SIG-M5 treated with dmso at 0.1 percent for 504 hours (cell line): ENCODE results near the gene JHY.

ENCODE experiments used
- DNase-seq: peaks from one replicate; lab custom pipeline; 2025; ENCODE audit not compliant: unreplicated experiment; lab: John Stamatoyannopoulos, UW

Gene JHY

GRCh38 chr11:122938557-122938956 is 56.0 kb downstream of the JHY start:
- no peak for DNase-seq

GRCh38 chr11:122951211-122951610 is 68.7 kb downstream of the JHY start:
- DNase-seq = no peak

- no peak for DNase-seq
These were observed 71.9 kb downstream of the JHY start for GRCh38 chr11:122954455-122954854.

- DNase-seq = no peak
These were observed 81.4 kb downstream of the JHY start for GRCh38 chr11:122963961-122964360.

GRCh38 chr11:122976061-122976733 is 93.6 kb downstream of the JHY start:
- DNase-seq = no peak

- DNase-seq = no peak
These were observed 94.3 kb downstream of the JHY start for GRCh38 chr11:122976734-122977469.

GRCh38 chr11:122977470-122978298 is 95.1 kb downstream of the JHY start:
- DNase-seq = no peak

GRCh38 chr11:122978299-122978620 is 95.7 kb downstream of the JHY start:
- no peak for DNase-seq

- no peak for DNase-seq
These were observed 96.7 kb downstream of the JHY start for GRCh38 chr11:122979103-122979814.

GRCh38 chr11:122979815-122980595 is 97.4 kb downstream of the JHY start:
- DNase-seq = no peak

- DNase-seq = peak; percentile 34
These were observed 99.1 kb downstream of the JHY start, which contains the start of gene BSX for GRCh38 chr11:122981388-122982264. TSS of gene BSX (minus strand) at chr11:122981834. CDS start at chr11:122981671, 163 bp downstream.

GRCh38 chr11:122983438-122984185 is 101.1 kb downstream of the JHY start:
- no peak for DNase-seq

- DNase-seq = no peak
These were observed 101.8 kb downstream of the JHY start for GRCh38 chr11:122984186-122985011.

GRCh38 chr11:122995526-122995925 is 113.0 kb downstream of the JHY start:
- no peak for DNase-seq

GRCh38 chr11:122998727-122999366 is 116.3 kb downstream of the JHY start:
- DNase-seq = no peak

GRCh38 chr11:123000721-123001120 is 118.2 kb downstream of the JHY start:
- DNase-seq = no peak

- DNase-seq = no peak
These were observed 124.4 kb downstream of the JHY start for GRCh38 chr11:123006860-123007542.
